Body of pancreas (tissue), 4 donors: ENCODE data around the gene RAB18. TPM values are rescaled to one million over a fixed set of nuclear protein-coding genes. Genes with fewer than 3 reads are reported as not detected.
"Not testable (repeated sequence)": the region's sequence is repeated elsewhere in the genome, so short reads cannot be mapped to it uniquely, and the experiment has no call there.

Source experiments
- ATAC-seq: fragments of 150-250 bp; one replicate; pipeline ENCODE4 v1.9.1; 2016
- DNase-seq, 4 donors: peaks; one replicate each; pipeline ENCODE4 v3.0.0-alpha.2; 2019
- H3K27ac ChIP-seq, 4 donors: fragments of 200-600 bp; sonication (generic); 1 replicate in 3 of 4; 2 replicates in 1 of 4; pipeline versions ENCODE4 v1.5.1 to v1.6.1; 2016 to 2019; ENCODE audit warnings: mild to moderate bottlenecking in 1 of 4, mixed read lengths in 1 of 4, moderate library complexity in 1 of 4
- H3K27me3 ChIP-seq, 2 donors: fragments of 200-600 bp; sonication (generic); one replicate each; pipeline ENCODE4 v1.6.0; 2016; ENCODE audit warnings: mild to moderate bottlenecking in 1 of 2
- H3K36me3 ChIP-seq, 2 donors: fragments of 200-600 bp; sonication (generic); replicated peaks in 1 of 2; 2 replicates each; pipeline ENCODE4 v1.5.1; 2016; ENCODE audit warnings: low read depth in 2 of 2; ENCODE audit not compliant: insufficient read depth in 1 of 2
- H3K4me1 ChIP-seq: fragments of 200-600 bp; sonication (generic); one replicate; pipeline ENCODE4 v1.6.0; 2016
- H3K4me3 ChIP-seq, 2 donors: fragments of 200-600 bp; sonication (generic); 1 replicate in 1 of 2; 2 replicates in 1 of 2; pipeline ENCODE4 v1.5.1; 2016 to 2019
- H3K9me3 ChIP-seq, 3 donors: fragments of 200-600 bp; sonication (generic); 1 replicate in 2 of 3; 2 replicates in 1 of 3; pipeline ENCODE4 v1.5.1; 2016
- POLR2A ChIP-seq, 3 donors: fragments of 450-650 bp; IDR thresholded peaks; one replicate each; pipeline ENCODE4 v1.6.1; 2016; ENCODE audit warnings: antibody characterized with exemption in 3 of 3, mild to moderate bottlenecking in 2 of 3
- WGBS, 2 donors: methylation state at CpG; one replicate each; pipeline ENCODE4 v1.1.5; 2017; 5-methylcytosine and 5-hydroxymethylcytosine counted together
- intact Hi-C: fragments of 100-400 bp; cut with DNase I; formaldehyde crosslinking; loops from one replicate; pipeline ENCODE4 v1.15.1; 2023
- total RNA-seq, 2 donors: library from RNA; depleted of rRNA; stranded (reverse); fragments of >200 nt; gene quantifications; one replicate each; pipeline ENCODE4 v1.1.0, GENCODE V29; 2016
- TF ChIP-seq, protein P1 (sequence below), 7 experiments: fragments of 450-650 bp in 4 of 7; fragments of 200-600 bp in 3 of 7; sonication (generic) in 3 of 7; IDR thresholded peaks; one replicate each; pipeline ENCODE4 v1.5.1; 2016 to 2019; ENCODE audit warnings: antibody characterized with exemption in 7 of 7

The RAB18 gene
- total RNA-seq, 2 donors from 2014 or later = 18.2 to 19.8 TPM

- TF ChIP-seq POLR2A (IDR thresholded peaks at IDR 0.05) = no peak
- TF ChIP-seq, protein P1, sequence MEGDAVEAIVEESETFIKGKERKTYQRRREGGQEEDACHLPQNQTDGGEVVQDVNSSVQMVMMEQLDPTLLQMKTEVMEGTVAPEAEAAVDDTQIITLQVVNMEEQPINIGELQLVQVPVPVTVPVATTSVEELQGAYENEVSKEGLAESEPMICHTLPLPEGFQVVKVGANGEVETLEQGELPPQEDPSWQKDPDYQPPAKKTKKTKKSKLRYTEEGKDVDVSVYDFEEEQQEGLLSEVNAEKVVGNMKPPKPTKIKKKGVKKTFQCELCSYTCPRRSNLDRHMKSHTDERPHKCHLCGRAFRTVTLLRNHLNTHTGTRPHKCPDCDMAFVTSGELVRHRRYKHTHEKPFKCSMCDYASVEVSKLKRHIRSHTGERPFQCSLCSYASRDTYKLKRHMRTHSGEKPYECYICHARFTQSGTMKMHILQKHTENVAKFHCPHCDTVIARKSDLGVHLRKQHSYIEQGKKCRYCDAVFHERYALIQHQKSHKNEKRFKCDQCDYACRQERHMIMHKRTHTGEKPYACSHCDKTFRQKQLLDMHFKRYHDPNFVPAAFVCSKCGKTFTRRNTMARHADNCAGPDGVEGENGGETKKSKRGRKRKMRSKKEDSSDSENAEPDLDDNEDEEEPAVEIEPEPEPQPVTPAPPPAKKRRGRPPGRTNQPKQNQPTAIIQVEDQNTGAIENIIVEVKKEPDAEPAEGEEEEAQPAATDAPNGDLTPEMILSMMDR (IDR thresholded peaks at IDR 0.05) = no peak
- H3K36me3 ChIP-seq = no peaks in the 10 kb centered on the region
- intact Hi-C loops = no loop called here
- no peak for ATAC-seq
- no peaks in the 10 kb centered on the region for H3K27me3 ChIP-seq
- H3K9me3 ChIP-seq = no peaks in the 10 kb centered on the region
- peaks cover 6% of the 10 kb centered on the region for H3K4me1 ChIP-seq
- DNase-seq = no peak
- H3K27ac ChIP-seq = no peak overlapping the region
- no peak overlapping the region for H3K4me3 ChIP-seq
These were observed 4.0 kb upstream of the RAB18 start for GRCh38 chr10:27500096-27500495.

DNA sequence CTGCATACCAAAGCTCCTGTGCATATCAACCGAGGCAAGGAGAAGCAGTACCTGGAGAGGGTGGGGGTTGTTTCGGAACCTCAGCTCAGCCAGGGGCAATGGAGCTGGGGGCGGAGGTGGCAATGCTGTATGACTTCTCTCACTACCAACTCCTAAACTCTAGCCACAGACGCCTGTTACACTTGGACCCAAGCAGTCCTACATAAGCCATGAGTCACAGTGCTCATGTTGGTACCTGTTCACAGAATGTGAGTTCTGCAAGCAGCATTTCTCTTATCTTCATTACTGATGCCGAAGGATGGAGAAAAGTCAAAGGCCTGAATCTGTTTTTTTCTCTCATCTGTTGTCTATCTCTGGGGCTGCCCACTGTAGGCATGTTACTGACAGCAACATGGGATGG is 3.2 kb upstream of the RAB18 start:
- no peak for TF ChIP-seq POLR2A (IDR thresholded peaks at IDR 0.05)
- TF ChIP-seq, protein P1 (IDR thresholded peaks at IDR 0.05) = no peak
- Histone ChIP-seq H3K36me3 (no peaks in the 10 kb centered on the region), H3K27ac (no peak overlapping the region), H3K4me1 (peaks cover 11% of the 10 kb centered on the region), H3K9me3 (no peaks in the 10 kb centered on the region), H3K27me3 (no peaks in the 10 kb centered on the region), H3K4me3 (no peak overlapping the region)
- ATAC-seq (no peak), DNase-seq (no peak)
- intact Hi-C loops = no loop called here
- WGBS, 2 donors = 55 to 60% methylated on average over 5 of the region's 5 CpGs

DNA sequence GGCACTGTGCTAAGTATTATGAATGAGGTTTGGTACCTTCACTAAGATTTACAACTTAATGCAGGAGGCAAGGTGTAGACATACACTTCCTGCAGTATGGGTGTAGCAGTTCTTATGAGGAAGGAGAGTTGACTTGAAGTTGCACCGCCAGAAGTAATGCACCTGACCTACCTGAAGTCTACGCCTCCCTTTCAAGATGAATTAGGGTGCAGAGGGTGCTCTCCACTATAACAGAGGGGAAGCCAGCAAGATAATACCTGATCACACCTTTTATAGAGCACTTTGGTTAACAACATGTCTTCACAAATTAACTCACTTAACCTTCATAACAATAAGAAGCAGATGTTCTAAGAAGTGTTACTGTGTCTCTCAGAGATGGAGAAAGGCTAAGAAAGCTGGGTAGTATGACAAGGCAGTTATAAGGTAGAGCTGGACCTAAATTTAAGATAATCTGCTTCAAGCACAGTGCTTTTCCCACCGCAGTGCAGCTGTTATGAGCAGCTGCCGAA is 552 bp upstream of the RAB18 start:
- TF ChIP-seq, protein P1 (IDR thresholded peaks at IDR 0.05) = no peak
- intact Hi-C loops = no loop called here
- Histone ChIP-seq H3K9me3 (no peaks in the 10 kb centered on the region), H3K4me1 (peaks cover 29% of the 10 kb centered on the region), H3K27ac (peak overlapping the region; percentile 85 to 95 (median 92)), H3K4me3 (no peak overlapping the region), H3K36me3 (no peaks in the 10 kb centered on the region), H3K27me3 (no peaks in the 10 kb centered on the region)
- DNase-seq = no peak
- WGBS, 2 donors = 39 to 44% methylated on average over 4 of the region's 4 CpGs
- ATAC-seq = no peak

DNA sequence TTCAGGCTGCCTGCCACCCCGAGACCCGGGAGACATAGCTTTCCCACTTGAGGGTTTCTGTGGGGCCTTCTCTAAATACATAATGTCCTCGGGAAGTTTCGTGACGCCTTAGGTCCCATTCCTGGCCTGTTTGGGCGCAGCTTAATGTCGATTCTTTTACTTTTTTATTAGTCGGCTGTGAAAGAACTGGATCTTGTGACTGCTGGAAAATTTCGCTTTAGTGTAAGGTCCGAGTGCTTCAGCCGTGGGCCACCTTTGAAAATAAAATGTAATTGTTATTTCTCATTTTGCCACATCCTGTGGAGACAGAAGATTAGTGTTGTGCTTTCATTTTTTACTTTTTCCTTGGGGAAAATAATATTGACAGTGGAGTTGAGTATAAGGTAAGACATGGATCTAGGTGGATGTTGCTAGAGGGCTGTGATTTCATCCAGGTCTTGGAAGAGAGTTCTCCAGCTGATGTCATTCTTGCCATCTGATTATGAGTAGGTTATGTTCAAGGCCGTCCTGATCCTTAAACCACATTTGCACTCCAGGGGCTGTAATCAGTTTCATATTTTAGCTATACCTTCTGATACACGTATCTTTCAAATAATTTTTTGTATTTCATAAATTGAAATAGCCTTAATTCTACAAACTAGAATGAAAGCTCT is 830 bp downstream of the RAB18 start:
- TF ChIP-seq, protein P1 (IDR thresholded peaks at IDR 0.05) = no peak
- no peak for TF ChIP-seq POLR2A (IDR thresholded peaks at IDR 0.05)
- peaks cover 35% of the 10 kb centered on the region for H3K4me1 ChIP-seq
- H3K27ac ChIP-seq = peak overlapping the region; percentile 85 to 95 (median 92)
- intact Hi-C loops = no loop called here
- no peaks in the 10 kb centered on the region for H3K27me3 ChIP-seq
- H3K9me3 ChIP-seq = no peaks in the 10 kb centered on the region
- H3K4me3 ChIP-seq = peak overlapping the region; percentile 61 to 69
- H3K36me3 ChIP-seq = no peaks in the 10 kb centered on the region
- WGBS, 2 donors = 1% methylated on average over 11 to 13 of the region's 13 CpGs
- DNase-seq (no peak), ATAC-seq (peak; percentile 16)

DNA sequence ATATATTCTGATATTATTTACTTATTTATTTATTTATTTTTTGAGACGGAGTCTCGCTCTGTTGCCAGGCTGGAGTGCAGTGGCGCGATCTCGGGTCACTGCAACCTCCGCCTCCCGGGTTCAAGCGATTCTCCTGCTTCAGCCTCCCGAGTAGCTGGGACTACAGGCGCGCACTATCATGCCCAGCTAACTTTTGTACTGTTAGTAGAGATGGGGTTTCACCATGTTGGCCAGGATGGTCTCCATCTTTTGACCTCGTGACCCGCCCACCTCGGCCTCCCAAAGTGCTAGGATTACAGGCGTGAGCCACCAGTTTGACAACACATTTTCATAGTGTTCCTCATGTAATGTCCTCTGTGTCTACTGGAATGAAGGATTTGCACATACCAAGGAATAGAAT is 1.4 kb downstream of the RAB18 start:
- intact Hi-C loops, H3K4me3 ChIP-seq, H3K27me3 ChIP-seq, ATAC-seq, H3K36me3 ChIP-seq, H3K9me3 ChIP-seq, DNase-seq: not testable (repeated sequence)
- H3K4me1 ChIP-seq = peaks cover 41% of the 10 kb centered on the region
- 81 to 91% methylated on average over 15 of the region's 15 CpGs for WGBS, 2 donors
- peak overlapping the region in 2 of 4 donors; percentile 92 to 95 for H3K27ac ChIP-seq
